Bronchial epithelial cell (primary cell): ENCODE data around the gene LDAH. TPM values are rescaled to one million over a fixed set of nuclear protein-coding genes. Genes with fewer than 3 reads are reported as not detected.

ENCODE experiments used
- DNase-seq: peaks from one replicate; pipeline ENCODE4 v3.0.0-alpha.2; 2010; ENCODE audit warnings: low read depth
- FAIRE-seq: peaks from 2 replicates; lab custom pipeline; 2011; peaks lifted over from hg19 to GRCh38; lab: Jason Lieb, UNC
- H3K27me3 ChIP-seq: 2 replicates; pipeline ENCODE4 v1.5.1; 2011; ENCODE audit warnings: low read length; ENCODE audit not compliant: control insufficient read depth, insufficient read depth
- H3K36me3 ChIP-seq: 2 replicates; pipeline ENCODE4 v1.5.1; 2011; ENCODE audit warnings: low read length; ENCODE audit not compliant: control insufficient read depth, insufficient read depth
- H3K4me3 ChIP-seq: 2 replicates; pipeline ENCODE4 v1.5.1; 2011; ENCODE audit warnings: mild to moderate bottlenecking, low read depth, low read length, control low read depth
- total RNA-seq: library from RNA; depleted of rRNA; stranded (reverse); fragments of >200 nt; gene quantifications from 2 replicates; pipeline ENCODE4 v1.2.1, GENCODE V29; 2014
- TF ChIP-seq, protein P1 (sequence below): IDR thresholded peaks from 2 replicates; pipeline ENCODE4 v1.5.1; 2011; ENCODE audit warnings: mild to moderate bottlenecking, moderate library complexity, low read length, control low read depth, inconsistent platforms; ENCODE audit not compliant: insufficient read depth, severe bottlenecking

LDAH gene
- total RNA-seq, 1 donor from 2014 or later, result 8.4 TPM

DNA sequence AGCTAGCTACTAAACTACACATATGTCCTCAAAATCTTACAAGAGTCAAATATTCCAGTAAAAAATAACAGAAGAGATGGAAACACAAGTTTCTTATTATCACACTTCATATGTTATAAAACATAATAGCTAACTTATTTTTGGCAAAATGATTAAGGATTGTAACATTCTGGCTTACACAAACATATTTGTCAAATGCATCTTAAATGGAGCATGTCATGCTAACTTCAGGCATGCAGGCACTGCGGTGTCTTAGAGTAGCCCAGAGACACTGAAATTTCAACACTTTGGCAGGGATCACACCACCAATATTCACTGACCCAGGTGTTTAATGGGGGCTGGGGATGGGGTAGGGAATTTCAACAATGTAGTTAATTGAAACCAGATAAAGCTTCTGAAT is 51.6 kb downstream of the LDAH start:
- FAIRE-seq, result no peak

DNA sequence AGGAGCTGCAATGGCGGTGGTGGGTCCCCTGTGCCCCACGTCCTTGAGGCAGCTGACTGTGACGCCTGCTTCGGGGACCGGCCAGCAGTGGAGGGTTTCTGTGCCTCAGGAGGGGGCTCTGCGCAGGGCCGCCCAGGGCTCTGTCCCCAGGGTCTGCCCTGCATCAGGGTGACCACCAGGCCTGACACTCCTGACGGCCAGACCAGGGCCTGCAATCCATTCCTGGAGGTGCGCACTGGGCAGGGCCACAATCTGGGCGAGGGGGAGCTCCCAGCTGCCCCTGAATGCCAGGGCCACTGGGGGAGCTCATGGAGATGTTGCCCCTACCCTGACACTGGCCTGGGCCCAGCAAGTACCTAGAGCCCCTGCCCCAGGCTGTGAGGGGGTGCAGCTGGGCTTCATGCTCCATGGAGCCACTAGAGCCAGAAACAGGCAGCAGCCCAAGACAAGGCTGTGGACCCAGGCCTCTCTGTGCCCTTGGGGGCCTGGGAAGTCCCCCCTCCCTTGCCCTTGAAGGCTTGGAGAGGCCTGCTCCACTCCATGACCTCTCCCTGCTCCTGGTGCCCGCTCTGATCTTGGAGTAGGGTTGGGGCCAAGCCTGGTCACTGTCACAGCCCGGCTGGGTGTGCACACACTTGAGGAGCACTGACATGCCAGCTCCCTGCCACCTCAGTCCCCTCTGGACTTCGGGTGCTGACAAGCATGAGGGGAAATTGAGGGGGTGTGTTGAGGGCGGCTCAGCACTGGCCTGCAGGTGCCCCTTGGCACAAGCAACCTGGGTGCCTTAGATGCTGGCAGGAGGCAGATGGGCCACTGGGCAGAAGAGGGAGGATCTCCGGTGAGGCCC is 55.9 kb downstream of the LDAH start:
- TF ChIP-seq, protein P1, sequence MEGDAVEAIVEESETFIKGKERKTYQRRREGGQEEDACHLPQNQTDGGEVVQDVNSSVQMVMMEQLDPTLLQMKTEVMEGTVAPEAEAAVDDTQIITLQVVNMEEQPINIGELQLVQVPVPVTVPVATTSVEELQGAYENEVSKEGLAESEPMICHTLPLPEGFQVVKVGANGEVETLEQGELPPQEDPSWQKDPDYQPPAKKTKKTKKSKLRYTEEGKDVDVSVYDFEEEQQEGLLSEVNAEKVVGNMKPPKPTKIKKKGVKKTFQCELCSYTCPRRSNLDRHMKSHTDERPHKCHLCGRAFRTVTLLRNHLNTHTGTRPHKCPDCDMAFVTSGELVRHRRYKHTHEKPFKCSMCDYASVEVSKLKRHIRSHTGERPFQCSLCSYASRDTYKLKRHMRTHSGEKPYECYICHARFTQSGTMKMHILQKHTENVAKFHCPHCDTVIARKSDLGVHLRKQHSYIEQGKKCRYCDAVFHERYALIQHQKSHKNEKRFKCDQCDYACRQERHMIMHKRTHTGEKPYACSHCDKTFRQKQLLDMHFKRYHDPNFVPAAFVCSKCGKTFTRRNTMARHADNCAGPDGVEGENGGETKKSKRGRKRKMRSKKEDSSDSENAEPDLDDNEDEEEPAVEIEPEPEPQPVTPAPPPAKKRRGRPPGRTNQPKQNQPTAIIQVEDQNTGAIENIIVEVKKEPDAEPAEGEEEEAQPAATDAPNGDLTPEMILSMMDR, result no peak
- FAIRE-seq (no peak), DNase-seq (no peak)
- Histone ChIP-seq H3K4me3 (no peak overlapping the region), H3K36me3 (no peaks in the 10 kb centered on the region), H3K27me3 (no peaks in the 10 kb centered on the region)

More for the DNA sequence above, 51.6 kb downstream of the LDAH start:
- Histone ChIP-seq H3K4me3 (no peak overlapping the region), H3K36me3 (no peaks in the 10 kb centered on the region), H3K27me3 (no peaks in the 10 kb centered on the region)
- TF ChIP-seq, protein P1, result no peak
- DNase-seq, result no peak

DNA sequence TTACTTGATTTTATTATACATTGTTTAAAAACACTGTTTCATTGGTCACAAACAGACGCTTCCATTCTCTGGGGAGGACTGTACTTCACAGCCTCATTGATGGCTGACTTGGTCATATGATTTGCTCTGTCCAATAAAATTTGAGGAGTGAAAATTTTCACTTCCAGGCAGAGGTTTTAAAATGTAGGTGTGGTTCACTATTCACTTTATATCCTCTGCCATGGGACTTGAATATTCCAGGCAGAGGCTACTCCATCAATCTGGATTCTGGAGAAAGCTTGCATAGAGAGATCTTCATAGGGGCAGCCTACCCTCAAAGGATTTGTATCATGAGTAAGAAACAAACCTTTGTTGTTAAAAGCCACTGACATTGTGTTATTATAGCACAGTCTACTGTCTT is 56.7 kb downstream of the LDAH start:
- no peak overlapping the region for H3K4me3 ChIP-seq
- TF ChIP-seq, protein P1, result no peak
- DNase-seq (no peak), FAIRE-seq (no peak)
- no peaks in the 10 kb centered on the region for H3K27me3 ChIP-seq
- no peaks in the 10 kb centered on the region for H3K36me3 ChIP-seq

DNA sequence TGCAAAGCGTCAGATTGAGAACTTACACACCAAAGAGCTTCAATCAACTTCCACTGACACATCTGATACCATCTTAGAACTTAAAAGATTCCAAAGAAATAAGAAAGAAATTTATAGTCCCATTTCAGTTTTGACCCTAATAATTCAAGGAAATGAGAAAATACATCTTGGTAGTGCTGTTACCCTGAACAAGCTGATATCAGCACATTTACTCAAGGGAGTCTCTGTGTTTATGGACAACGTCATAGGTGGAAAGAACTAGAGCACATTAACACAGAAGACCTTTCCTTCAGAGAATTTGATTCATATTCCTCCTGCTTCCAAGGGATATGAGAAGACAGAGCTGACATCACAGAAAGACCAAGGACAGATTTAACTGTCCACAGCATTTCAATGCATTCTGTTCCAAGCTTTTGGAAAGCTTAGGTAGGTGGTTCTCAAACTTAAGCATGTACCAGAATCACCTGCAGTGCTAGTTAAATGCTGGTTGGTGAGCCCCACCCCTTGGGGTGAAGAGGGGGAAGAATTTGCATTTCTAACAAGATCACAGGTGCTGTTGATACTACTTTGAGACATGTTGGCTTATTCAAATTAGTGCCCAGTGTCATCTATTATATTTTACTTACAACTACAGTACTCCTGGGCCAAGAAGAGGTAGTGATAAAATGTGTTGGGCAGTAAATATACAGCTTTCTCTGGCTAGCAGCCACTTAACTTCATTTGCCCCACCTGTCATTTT is 59.8 kb downstream of the LDAH start:
- TF ChIP-seq, protein P1, result no peak
- Histone ChIP-seq H3K27me3 (no peaks in the 10 kb centered on the region), H3K36me3 (no peaks in the 10 kb centered on the region), H3K4me3 (no peak overlapping the region)
- FAIRE-seq, result no peak
- DNase-seq, result no peak

DNA sequence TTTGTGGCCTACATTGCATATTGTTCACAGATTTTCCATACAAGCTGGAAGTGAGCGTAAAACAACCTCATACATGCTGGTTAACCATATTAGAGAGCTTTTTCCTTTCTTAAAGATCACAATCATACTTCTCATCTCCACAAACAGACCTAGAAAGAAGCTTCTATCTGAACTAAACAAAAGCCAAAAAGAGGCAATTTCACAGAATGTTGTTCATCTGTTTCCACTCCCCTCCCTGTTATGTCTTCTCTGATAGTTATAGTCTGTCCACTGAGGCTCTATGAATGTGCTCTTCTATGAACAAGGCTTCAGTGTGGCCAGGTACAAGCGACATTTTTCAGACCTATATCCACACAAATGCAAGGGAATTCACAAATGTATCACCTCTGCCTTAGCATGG is 63.4 kb downstream of the LDAH start:
- TF ChIP-seq, protein P1, result no peak
- no peak for DNase-seq
- no peaks in the 10 kb centered on the region for H3K36me3 ChIP-seq
- no peaks in the 10 kb centered on the region for H3K27me3 ChIP-seq
- H3K4me3 ChIP-seq, result no peak overlapping the region
- no peak for FAIRE-seq
